ENCODE measurements around the gene OR13C9.
"Not testable (repeated sequence)": the region's sequence is repeated elsewhere in the genome, so short reads cannot be mapped to it uniquely, and the experiment has no call there.

Gene OR13C9

DNA sequence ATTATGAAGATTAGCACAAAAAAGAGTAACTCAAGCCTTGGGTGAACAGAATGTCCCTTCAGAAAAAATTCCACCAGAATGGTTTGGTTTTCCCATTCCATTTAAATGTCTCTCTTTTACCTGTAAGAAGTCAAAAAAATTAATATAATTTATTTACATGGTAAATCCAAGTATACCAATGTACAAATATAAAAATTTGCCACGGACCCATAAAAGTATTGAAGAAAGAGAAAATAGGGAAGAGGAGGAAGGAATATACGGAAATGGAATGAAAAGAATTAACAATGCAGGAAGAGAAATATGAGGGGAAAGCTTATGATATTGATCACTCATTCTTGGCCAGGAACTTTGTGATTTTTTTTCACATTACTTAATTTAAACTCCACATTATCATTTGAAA, at the start of gene OR13C9:
OR13C9 (minus strand) TSS at position 101 of the 400 bp plus-strand sequence; CDS start at position 101, 0 bp downstream.
- Histone ChIP-seq H3K27ac (no peak within 1 kb of the TSS), H3K4me3 (no peak within 1 kb of the TSS), H3K27me3 (no peaks in the 10 kb centered on the region), H3K4me1 (no peaks in the 10 kb centered on the region), H3K9me3 (no peaks in the 10 kb centered on the region), H4K20me1 (no peaks in the 10 kb centered on the region), H3K36me3 (no peaks in the 10 kb centered on the region), H3K4me2 (no peak within 1 kb of the TSS), H3K9ac (no peak within 1 kb of the TSS)
- TF ChIP-seq Cebpa-rat (IDR thresholded peaks at IDR 0.05): no peak

DNA sequence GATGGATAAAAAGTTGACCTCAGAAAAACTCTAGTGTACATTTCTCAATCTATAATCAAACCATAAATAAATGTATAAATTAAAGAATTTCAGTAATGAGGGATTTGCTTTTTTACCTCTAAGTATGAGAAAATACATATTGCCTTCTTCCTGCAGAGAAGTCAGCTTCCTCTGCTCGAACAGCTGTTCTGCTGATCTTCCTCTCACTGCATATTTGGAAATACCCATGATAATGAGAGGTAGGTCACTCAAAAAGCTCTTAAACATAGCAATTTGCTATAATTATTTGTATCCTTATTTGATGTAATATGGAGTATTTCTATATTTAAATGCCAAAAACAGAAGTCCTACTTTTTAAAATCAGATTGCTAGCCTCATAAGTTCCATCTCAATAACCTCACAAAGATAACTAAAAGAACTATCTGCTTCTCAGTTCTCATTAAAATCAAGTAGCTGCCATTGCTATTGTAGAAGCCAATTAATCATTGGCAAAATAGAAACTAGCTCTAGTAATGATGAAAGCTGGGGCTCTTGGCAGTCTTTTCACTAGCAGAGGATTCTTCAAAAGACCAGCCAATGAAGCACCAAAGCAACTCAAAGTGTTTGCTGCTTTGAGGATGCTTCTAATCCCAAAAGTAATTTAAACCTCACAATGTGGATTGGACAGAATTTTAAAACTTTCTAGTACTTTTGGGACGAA, 40.6 kb upstream of the OR13C9 start:
- Histone ChIP-seq H3K4me2 (no peak overlapping the region), H3K27ac (no peak overlapping the region), H3K4me3 (no peak overlapping the region), H3K27me3 (no peaks in the 10 kb centered on the region), H3K36me3 (no peaks in the 10 kb centered on the region), H4K20me1 (no peaks in the 10 kb centered on the region), H3K9me3 (peaks cover 2% of the 10 kb centered on the region; the same call in 1 of the 2 replicates), H3K4me1 (no peaks in the 10 kb centered on the region), H3K9ac (no peak overlapping the region)
- no peak for TF ChIP-seq Cebpa-rat (IDR thresholded peaks at IDR 0.05)

- no peaks in the 10 kb centered on the region for H4K20me1 ChIP-seq
- peaks cover 31% of the 10 kb centered on the region for H3K9me3 ChIP-seq
- TF ChIP-seq Cebpa-rat (IDR thresholded peaks at IDR 0.05): no peak
- 0 out of 2 replicates have a peak, but pooled peaks cover 3% of the 10 kb centered on the region for H3K4me1 ChIP-seq
- no peaks in the 10 kb centered on the region for H3K36me3 ChIP-seq
- H3K4me3 ChIP-seq: no peak overlapping the region
- no peak overlapping the region for H3K4me2 ChIP-seq
- H3K27me3 ChIP-seq: no peaks in the 10 kb centered on the region
- H3K27ac ChIP-seq: no peak overlapping the region
- H3K9ac ChIP-seq: no peak overlapping the region
These were observed 17.5 kb upstream of the OR13C9 start for GRCh38 chr9:104635456-104635855.

DNA sequence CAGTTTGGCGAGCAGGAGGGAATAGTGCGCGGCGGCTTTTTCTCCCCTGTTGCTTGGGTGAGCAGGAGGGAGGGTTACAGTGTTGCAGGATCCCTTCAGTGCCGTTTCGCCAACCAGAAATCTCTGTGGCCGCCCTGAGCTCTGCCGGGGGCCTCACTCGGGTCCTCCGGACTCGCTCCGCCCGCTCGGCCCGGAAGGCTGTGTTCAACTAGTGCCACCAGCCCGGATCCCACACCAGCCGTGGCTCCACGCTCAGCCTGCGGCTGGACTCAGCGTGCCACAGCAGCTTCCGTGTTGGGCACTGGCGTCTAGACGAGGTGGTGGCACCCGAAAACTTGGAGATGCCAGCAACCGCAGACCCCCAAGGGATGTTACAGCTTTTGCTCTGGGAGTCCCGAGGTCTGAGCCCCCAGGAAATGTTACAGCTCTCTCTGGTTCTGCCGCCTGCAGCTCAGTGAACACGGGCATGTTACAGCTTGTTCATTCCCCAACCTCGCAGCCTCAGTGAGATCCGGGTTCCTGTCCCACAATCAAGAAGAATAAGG, 16.0 kb upstream of the OR13C9 start:
- H3K4me2 ChIP-seq: no peak overlapping the region
- no peaks in the 10 kb centered on the region for H3K27me3 ChIP-seq
- no peak overlapping the region for H3K27ac ChIP-seq
- H3K36me3 ChIP-seq: no peaks in the 10 kb centered on the region
- no peak for TF ChIP-seq Cebpa-rat (IDR thresholded peaks at IDR 0.05)
- H3K4me3 ChIP-seq: no peak overlapping the region
- no peak overlapping the region for H3K9ac ChIP-seq
- H3K9me3 ChIP-seq: peaks cover 23% of the 10 kb centered on the region
- H3K4me1 ChIP-seq: 0 out of 2 replicates have a peak, but pooled peaks cover 3% of the 10 kb centered on the region
- no peaks in the 10 kb centered on the region for H4K20me1 ChIP-seq

DNA sequence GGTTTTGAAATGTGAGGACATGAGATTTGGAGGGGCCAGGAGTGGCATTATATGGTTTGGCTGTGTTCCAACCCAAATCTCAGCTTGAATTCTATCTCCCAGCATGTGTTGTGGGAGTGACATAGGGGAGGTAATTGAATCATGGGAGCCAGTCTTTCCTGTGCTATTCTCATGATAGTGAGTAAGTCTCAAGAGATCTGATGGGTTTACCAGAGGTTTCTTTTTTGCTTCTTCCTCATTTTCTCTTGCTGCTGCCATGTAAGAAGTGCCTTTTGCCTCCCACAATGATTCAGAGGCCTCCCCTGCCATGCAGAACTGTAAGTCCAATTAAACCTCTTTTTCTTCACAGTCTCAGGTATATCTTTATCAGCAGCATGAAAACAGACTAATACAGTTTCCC, 8.0 kb upstream of the OR13C9 start:
- H3K9me3 ChIP-seq, H3K4me2 ChIP-seq, H3K4me3 ChIP-seq, H3K27ac ChIP-seq, H3K4me1 ChIP-seq, H3K9ac ChIP-seq, H4K20me1 ChIP-seq, H3K36me3 ChIP-seq, H3K27me3 ChIP-seq: not testable (repeated sequence)

- Histone ChIP-seq H3K27ac (no peak overlapping the region), H3K9ac (no peak overlapping the region), H3K4me2 (no peak overlapping the region), H3K27me3 (no peaks in the 10 kb centered on the region), H3K9me3 (no peaks in the 10 kb centered on the region), H4K20me1 (no peaks in the 10 kb centered on the region), H3K36me3 (no peaks in the 10 kb centered on the region), H3K4me1 (no peaks in the 10 kb centered on the region), H3K4me3 (no peak overlapping the region)
- TF ChIP-seq Cebpa-rat (IDR thresholded peaks at IDR 0.05): no peak
These were observed 586 bp downstream of the OR13C9 start for GRCh38 chr9:104617418-104617817.

DNA sequence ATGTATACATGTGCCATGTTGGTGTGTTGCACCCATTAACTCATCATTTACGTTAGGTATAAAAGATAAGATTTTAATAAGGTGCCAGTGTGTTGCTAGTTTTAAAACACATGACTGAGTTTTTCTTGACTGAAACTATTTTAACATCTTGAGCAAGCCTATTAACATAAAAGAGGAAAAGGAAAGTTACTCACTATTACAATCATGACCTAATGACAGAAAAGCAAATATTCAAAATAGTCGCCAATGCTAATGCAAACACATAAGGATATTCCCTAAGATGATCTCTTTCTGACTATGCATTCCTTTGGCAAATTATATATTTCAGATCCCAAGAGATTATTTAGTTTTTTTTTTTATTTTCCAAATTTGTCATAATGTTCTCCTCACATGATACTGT, 6.8 kb downstream of the OR13C9 start:
- Histone ChIP-seq H3K4me2 (no peak overlapping the region), H3K27ac (no peak overlapping the region), H3K9ac (no peak overlapping the region), H3K4me1 (no peaks in the 10 kb centered on the region), H3K36me3 (no peaks in the 10 kb centered on the region), H3K4me3 (no peak overlapping the region), H4K20me1 (no peaks in the 10 kb centered on the region), H3K9me3 (no peaks in the 10 kb centered on the region), H3K27me3 (no peaks in the 10 kb centered on the region)
- TF ChIP-seq Cebpa-rat (IDR thresholded peaks at IDR 0.05): no peak

GRCh38 chr9:104608336-104608735, 9.7 kb downstream of the OR13C9 start:
- H3K4me2 ChIP-seq: no peak overlapping the region
- no peak overlapping the region for H3K4me3 ChIP-seq
- H3K27me3 ChIP-seq: no peaks in the 10 kb centered on the region
- no peaks in the 10 kb centered on the region for H3K4me1 ChIP-seq
- H3K36me3 ChIP-seq: no peaks in the 10 kb centered on the region
- TF ChIP-seq Cebpa-rat (IDR thresholded peaks at IDR 0.05): no peak
- H3K9ac ChIP-seq: no peak overlapping the region
- H4K20me1 ChIP-seq: no peaks in the 10 kb centered on the region
- H3K9me3 ChIP-seq: no peaks in the 10 kb centered on the region
- no peak overlapping the region for H3K27ac ChIP-seq

DNA sequence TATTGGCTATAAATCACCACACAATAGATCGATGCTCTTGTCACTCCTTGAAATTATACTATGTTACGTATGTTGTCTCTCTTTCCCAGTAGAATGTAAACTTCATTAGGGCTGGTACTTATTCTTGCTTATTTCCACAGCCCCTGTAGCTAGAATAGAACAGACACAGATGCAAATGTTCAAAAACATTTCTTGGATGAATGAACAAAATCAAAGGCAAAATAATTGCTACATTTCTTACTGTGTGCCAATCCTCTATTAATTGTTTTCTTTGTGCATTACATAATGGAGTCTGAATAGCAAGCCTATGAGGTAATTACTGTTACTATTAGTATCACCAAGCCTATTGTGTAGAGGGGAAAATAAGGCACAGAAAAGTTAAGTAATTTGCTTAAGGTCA, 11.9 kb downstream of the OR13C9 start:
- Histone ChIP-seq H3K9me3 (no peaks in the 10 kb centered on the region), H4K20me1 (no peaks in the 10 kb centered on the region), H3K27me3 (no peaks in the 10 kb centered on the region), H3K9ac (no peak overlapping the region), H3K27ac (no peak overlapping the region), H3K4me2 (no peak overlapping the region), H3K4me3 (no peak overlapping the region), H3K4me1 (no peaks in the 10 kb centered on the region), H3K36me3 (no peaks in the 10 kb centered on the region)
- no peak for TF ChIP-seq Cebpa-rat (IDR thresholded peaks at IDR 0.05)

GRCh38 chr9:104605527-104605926, 12.5 kb downstream of the OR13C9 start, which contains the start of gene OR13C2:
OR13C2 (minus strand) TSS chr9:104605627; CDS start chr9:104605627, 0 bp downstream.
- not testable (repeated sequence) for H4K20me1 ChIP-seq, H3K4me1 ChIP-seq, H3K4me2 ChIP-seq, H3K27ac ChIP-seq, H3K4me3 ChIP-seq, H3K9ac ChIP-seq, H3K27me3 ChIP-seq, H3K36me3 ChIP-seq, H3K9me3 ChIP-seq

Data from BLaER1 (cell line).